GM18858 (cell line): ENCODE results near the gene VAPB.

Experiments used
- ATAC-seq: cut with Tn5 transposase; IDR thresholded peaks from one replicate; pipeline ENCODE4 v1.9.1; 2021; ENCODE audit not compliant: unreplicated experiment

Gene VAPB

GRCh38 chr20:58377766-58378401 is 11.1 kb upstream of the VAPB start:
- no peak for ATAC-seq

GRCh38 chr20:58378704-58379103 is 10.3 kb upstream of the VAPB start:
- ATAC-seq, result no peak

- no peak for ATAC-seq
Observed at GRCh38 chr20:58381627-58382026, 7.4 kb upstream of the VAPB start.

GRCh38 chr20:58382096-58382495 is 6.9 kb upstream of the VAPB start:
- no peak for ATAC-seq

GRCh38 chr20:58384821-58385220 is 4.2 kb upstream of the VAPB start:
- no peak for ATAC-seq

GRCh38 chr20:58388028-58388601 is 914 bp upstream of the VAPB start:
- no peak for ATAC-seq

GRCh38 chr20:58389324-58389967 is 417 bp downstream of the VAPB start:
- peak; percentile 14 for ATAC-seq

GRCh38 chr20:58389968-58390658 is 1.1 kb downstream of the VAPB start:
- no peak for ATAC-seq

GRCh38 chr20:58390659-58391035 is 1.6 kb downstream of the VAPB start:
- no peak for ATAC-seq

- no peak for ATAC-seq
Observed at GRCh38 chr20:58392286-58392685, 3.3 kb downstream of the VAPB start.

GRCh38 chr20:58393299-58393698 is 4.3 kb downstream of the VAPB start:
- no peak for ATAC-seq

GRCh38 chr20:58394801-58395200 is 5.8 kb downstream of the VAPB start:
- no peak for ATAC-seq

GRCh38 chr20:58395604-58396003 is 6.6 kb downstream of the VAPB start:
- ATAC-seq, result no peak

GRCh38 chr20:58397429-58397828 is 8.4 kb downstream of the VAPB start:
- ATAC-seq, result no peak

GRCh38 chr20:58398254-58398653 is 9.2 kb downstream of the VAPB start:
- ATAC-seq, result no peak

- ATAC-seq, result no peak
Observed at GRCh38 chr20:58399926-58400325, 10.9 kb downstream of the VAPB start.

GRCh38 chr20:58401162-58401561 is 12.1 kb downstream of the VAPB start:
- no peak for ATAC-seq

GRCh38 chr20:58402305-58402704 is 13.3 kb downstream of the VAPB start:
- ATAC-seq, result no peak

- peak; percentile 56 for ATAC-seq
Observed at GRCh38 chr20:58402827-58403226, 13.8 kb downstream of the VAPB start.

GRCh38 chr20:58403272-58403671 is 14.2 kb downstream of the VAPB start:
- peak; percentile 5 for ATAC-seq

GRCh38 chr20:58405504-58406291 is 16.7 kb downstream of the VAPB start:
- no peak for ATAC-seq
